ENCODE measurements around the gene ZNF683.
A peak's percentile ranks its signal among the peaks of the same experiment; 100 is the strongest.

DNA sequence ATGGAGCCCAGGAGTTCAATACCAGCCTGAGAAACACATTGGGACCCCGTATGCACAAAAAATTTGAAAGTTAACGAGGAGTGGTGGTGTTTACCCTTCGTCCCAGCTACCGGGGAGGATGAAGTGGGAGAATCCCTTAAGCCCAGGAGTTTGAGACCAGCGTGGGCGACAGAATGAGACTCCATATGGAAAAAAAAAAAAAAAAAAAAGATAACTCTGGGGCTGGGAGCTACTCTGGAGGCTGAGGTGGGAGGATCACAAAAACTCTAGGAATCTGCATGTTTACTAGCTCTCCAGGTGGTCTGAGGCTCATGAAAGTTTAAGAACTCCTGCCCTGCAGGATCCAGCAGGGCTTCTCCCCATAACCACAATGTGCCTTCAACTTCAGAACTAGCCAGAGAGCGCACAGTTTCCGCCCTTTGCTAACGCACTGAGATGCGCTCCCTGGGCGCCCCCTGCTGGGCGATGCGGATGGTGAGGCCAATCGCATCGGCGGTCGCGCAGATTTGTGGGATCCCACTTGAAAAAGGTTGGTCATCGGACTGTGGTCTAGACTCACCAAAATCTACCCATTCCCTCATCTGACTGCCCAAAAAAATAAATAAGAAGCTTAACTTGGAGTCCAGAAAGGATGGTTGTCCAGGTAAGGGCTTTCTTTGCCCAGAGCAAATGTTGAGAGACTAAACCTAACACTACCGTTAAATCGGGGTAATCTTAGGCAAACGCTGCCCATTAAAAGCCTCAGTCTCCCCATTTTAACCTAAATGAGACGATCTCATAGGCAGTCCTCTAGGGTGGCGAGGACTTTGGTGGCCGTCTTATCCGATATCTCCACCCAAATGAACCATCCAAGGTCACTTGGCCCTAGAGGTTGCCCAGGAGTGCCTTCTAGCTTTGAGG, 8.8 kb downstream of the ZNF683 start:
- no peak for TF ChIP-seq EZH2phosphoT487 (conservative IDR thresholded peaks at IDR 0.05; ENCODE audit: low read length)
- TF ChIP-seq, protein P1, sequence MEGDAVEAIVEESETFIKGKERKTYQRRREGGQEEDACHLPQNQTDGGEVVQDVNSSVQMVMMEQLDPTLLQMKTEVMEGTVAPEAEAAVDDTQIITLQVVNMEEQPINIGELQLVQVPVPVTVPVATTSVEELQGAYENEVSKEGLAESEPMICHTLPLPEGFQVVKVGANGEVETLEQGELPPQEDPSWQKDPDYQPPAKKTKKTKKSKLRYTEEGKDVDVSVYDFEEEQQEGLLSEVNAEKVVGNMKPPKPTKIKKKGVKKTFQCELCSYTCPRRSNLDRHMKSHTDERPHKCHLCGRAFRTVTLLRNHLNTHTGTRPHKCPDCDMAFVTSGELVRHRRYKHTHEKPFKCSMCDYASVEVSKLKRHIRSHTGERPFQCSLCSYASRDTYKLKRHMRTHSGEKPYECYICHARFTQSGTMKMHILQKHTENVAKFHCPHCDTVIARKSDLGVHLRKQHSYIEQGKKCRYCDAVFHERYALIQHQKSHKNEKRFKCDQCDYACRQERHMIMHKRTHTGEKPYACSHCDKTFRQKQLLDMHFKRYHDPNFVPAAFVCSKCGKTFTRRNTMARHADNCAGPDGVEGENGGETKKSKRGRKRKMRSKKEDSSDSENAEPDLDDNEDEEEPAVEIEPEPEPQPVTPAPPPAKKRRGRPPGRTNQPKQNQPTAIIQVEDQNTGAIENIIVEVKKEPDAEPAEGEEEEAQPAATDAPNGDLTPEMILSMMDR (IDR thresholded peaks at IDR 0.05; ENCODE audit: insufficient read depth, low read length, poor library complexity, severe bottlenecking) = peak; percentile 93
